PC-3 (cell line): ENCODE data around the gene PFN3. TPM values are rescaled to one million over a fixed set of nuclear protein-coding genes. Genes with fewer than 3 reads are reported as not detected.

Experiments used
- ATAC-seq: fragments of 200-7000 bp; cut with Tn5 transposase; 2 replicates; pipeline ENCODE4 v1.9.1; 2020; ENCODE audit warnings: mild to moderate bottlenecking, moderate library complexity
- BruUV-seq: library from RNA; stranded (reverse); fragments of 400-500 nt; replicated peaks from 2 replicates; lab custom pipeline; 2021; lab: Mats Ljungman, UMichigan
- CTCF ChIA-PET: fragments of 300-600 bp; sonication (Branson Sonifier 250); formaldehyde crosslinking; loops from one replicate; lab custom pipeline; 2022; ENCODE audit warnings: antibody characterized with exemption; lab: Charles Lee
- POLR2A ChIA-PET: fragments of 300-600 bp; sonication (Branson Sonifier 250); formaldehyde crosslinking; loops from one replicate; lab custom pipeline; 2022; ENCODE audit warnings: antibody characterized with exemption; ENCODE audit not compliant: unreplicated experiment; lab: Charles Lee
- DNase-seq: peaks from one replicate; pipeline ENCODE4 v3.0.0-alpha.2; 2015
- H2AFZ ChIP-seq: fragments of 300-600 bp; sonication (generic); 2 replicates; pipeline ENCODE4 v1.6.0; 2016; ENCODE audit warnings: antibody characterized with exemption, low read length
- H3F3A ChIP-seq: fragments of 300-600 bp; sonication (generic); one replicate; pipeline ENCODE4 v1.6.0; 2017; ENCODE audit warnings: antibody characterized with exemption, low read length, control low read depth, mild to moderate bottlenecking; ENCODE audit not compliant: unreplicated experiment
- H3K27ac ChIP-seq: fragments of 300-600 bp; sonication (generic); 2 replicates; pipeline ENCODE4 v1.5.1; 2016; ENCODE audit warnings: mild to moderate bottlenecking, low read length
- H3K27me3 ChIP-seq: fragments of 300-600 bp; sonication (generic); 2 replicates; pipeline ENCODE4 v1.6.1; 2016; ENCODE audit warnings: low read length, mixed read lengths
- H3K36me3 ChIP-seq: fragments of 300-600 bp; sonication (generic); 2 replicates; pipeline ENCODE4 v1.6.1; 2016; ENCODE audit warnings: low read depth, mixed run types, low read length, mixed read lengths
- H3K4me1 ChIP-seq: fragments of 300-600 bp; sonication (generic); 2 replicates; pipeline ENCODE4 v1.5.1; 2016; ENCODE audit warnings: low read length; ENCODE audit not compliant: insufficient read depth
- H3K4me2 ChIP-seq: fragments of 300-600 bp; sonication (generic); 2 replicates; pipeline ENCODE4 v1.6.0; 2016; ENCODE audit warnings: low read length
- H3K4me3 ChIP-seq: fragments of 300-600 bp; sonication (generic); 2 replicates; pipeline ENCODE4 v1.5.1; 2016; ENCODE audit warnings: mild to moderate bottlenecking, low read length, mixed read lengths
- H3K79me2 ChIP-seq: fragments of 300-600 bp; sonication (generic); 2 replicates; pipeline ENCODE4 v1.6.1; 2017; ENCODE audit warnings: low read length, mixed read lengths
- H3K9ac ChIP-seq: fragments of 300-600 bp; sonication (generic); 2 replicates; pipeline ENCODE4 v1.6.0; 2016; ENCODE audit warnings: mild to moderate bottlenecking, low read length
- H3K9me2 ChIP-seq: fragments of 300-600 bp; sonication (generic); replicated peaks from 2 replicates; pipeline ENCODE4 v1.6.1; 2016; ENCODE audit warnings: mixed run types, low read length, mixed read lengths
- H3K9me3 ChIP-seq: fragments of 300-600 bp; sonication (generic); 2 replicates; pipeline ENCODE4 v1.6.1; 2016; ENCODE audit warnings: low read length, mixed read lengths
- H4K20me1 ChIP-seq: fragments of 300-600 bp; sonication (generic); 2 replicates; pipeline ENCODE4 v1.6.1; 2016; ENCODE audit warnings: low read length, mixed read lengths
- EZH2 ChIP-seq: fragments of 300-600 bp; sonication (generic); IDR thresholded peaks from one replicate; pipeline ENCODE4 v1.6.1; 2017; ENCODE audit warnings: antibody characterized with exemption, mild to moderate bottlenecking, low read length; ENCODE audit not compliant: unreplicated experiment
- EZH2phosphoT487 ChIP-seq: fragments of 300-600 bp; sonication (generic); IDR thresholded peaks from 2 replicates; pipeline ENCODE4 v1.6.1; 2018; ENCODE audit warnings: mild to moderate bottlenecking, antibody characterized with exemption, low read length, borderline replicate concordance
- intact Hi-C: fragments of 100-400 bp; cut with micrococcal nuclease; formaldehyde crosslinking; loops from 2 replicates; pipeline ENCODE4 v1.9.0; 2023
- total RNA-seq: library from RNA; depleted of rRNA; stranded (reverse); fragments of >200 nt; gene quantifications from 2 replicates; pipeline ENCODE4 v1.2.3, GENCODE V29; 2014
- TF ChIP-seq, protein P1 (sequence below): fragments of 300-600 bp; sonication (generic); conservative IDR thresholded peaks from 2 replicates; pipeline ENCODE4 v1.5.1; 2017; ENCODE audit warnings: antibody characterized with exemption, low read depth, mild to moderate bottlenecking, low read length

PFN3 gene
- total RNA-seq, 1 experiment from 2014 or later = not detected

GRCh38 chr5:177388521-177389052 is 11.9 kb downstream of the PFN3 start:
- Histone ChIP-seq H3F3A (no peaks in the 10 kb centered on the region), H3K79me2 (no peaks in the 10 kb centered on the region), H3K9me2 (no peaks in the 10 kb centered on the region), H3K9ac (peak overlapping the region; percentile 53), H3K4me2 (peak overlapping the region; percentile 72), H3K9me3 (no peaks in the 10 kb centered on the region), H3K27me3 (no peaks in the 10 kb centered on the region), H3K36me3 (no peaks in the 10 kb centered on the region), H3K4me1 (peaks cover 27% of the 10 kb centered on the region), H2AFZ (no peak overlapping the region), H3K4me3 (peak overlapping the region; percentile 18; the same call in 1 of the 2 replicates), H3K27ac (peak overlapping the region; percentile 95), H4K20me1 (no peaks in the 10 kb centered on the region)
- ATAC-seq (no peak), DNase-seq (no peak)
- CTCF ChIA-PET = interaction anchor here (0.8 to 2.3 kb wide), 5 partner anchors 14 to 64 kb away, joined by 3 to 35 read pairs (median 6); no protein-coding TSS in a partner anchor
- TF ChIP-seq EZH2phosphoT487 (no peak), EZH2 (no peak)
- TF ChIP-seq, protein P1, sequence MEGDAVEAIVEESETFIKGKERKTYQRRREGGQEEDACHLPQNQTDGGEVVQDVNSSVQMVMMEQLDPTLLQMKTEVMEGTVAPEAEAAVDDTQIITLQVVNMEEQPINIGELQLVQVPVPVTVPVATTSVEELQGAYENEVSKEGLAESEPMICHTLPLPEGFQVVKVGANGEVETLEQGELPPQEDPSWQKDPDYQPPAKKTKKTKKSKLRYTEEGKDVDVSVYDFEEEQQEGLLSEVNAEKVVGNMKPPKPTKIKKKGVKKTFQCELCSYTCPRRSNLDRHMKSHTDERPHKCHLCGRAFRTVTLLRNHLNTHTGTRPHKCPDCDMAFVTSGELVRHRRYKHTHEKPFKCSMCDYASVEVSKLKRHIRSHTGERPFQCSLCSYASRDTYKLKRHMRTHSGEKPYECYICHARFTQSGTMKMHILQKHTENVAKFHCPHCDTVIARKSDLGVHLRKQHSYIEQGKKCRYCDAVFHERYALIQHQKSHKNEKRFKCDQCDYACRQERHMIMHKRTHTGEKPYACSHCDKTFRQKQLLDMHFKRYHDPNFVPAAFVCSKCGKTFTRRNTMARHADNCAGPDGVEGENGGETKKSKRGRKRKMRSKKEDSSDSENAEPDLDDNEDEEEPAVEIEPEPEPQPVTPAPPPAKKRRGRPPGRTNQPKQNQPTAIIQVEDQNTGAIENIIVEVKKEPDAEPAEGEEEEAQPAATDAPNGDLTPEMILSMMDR = no peak
- intact Hi-C loops = no loop called here
- no TSS peak for BruUV-seq
- POLR2A ChIA-PET = no interaction called here

DNA sequence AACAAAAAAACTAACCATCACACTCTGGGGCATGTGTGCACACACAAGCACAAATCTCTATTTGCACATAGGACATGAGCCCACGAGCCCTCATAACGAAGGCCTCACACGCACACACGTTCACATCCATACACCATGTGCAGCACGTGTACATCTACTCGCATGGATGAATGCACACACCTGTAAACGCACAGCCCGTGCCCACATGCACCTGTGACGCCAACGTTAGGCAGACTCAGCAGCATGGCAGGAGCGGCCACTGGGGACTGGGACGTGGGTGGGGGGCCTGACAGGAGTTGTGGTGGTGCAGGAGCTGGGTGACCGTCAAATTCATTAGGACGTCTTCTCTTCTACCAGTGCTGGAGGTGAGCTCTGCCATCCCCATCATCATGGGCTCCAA is 13.1 kb downstream of the PFN3 start:
- BruUV-seq = no TSS peak
- POLR2A ChIA-PET = no interaction called here
- peaks cover 27% of the 10 kb centered on the region for H3K4me1 ChIP-seq
- H4K20me1 ChIP-seq = no peaks in the 10 kb centered on the region
- H2AFZ ChIP-seq = no peak overlapping the region
- no peaks in the 10 kb centered on the region for H3K79me2 ChIP-seq
- ATAC-seq (no peak), DNase-seq (no peak)
- intact Hi-C loops = no loop called here
- H3K9ac ChIP-seq = no peak overlapping the region
- no peak overlapping the region for H3K27ac ChIP-seq
- H3K27me3 ChIP-seq = no peaks in the 10 kb centered on the region
- H3K4me2 ChIP-seq = no peak overlapping the region
- no peaks in the 10 kb centered on the region for H3K9me2 ChIP-seq
- TF ChIP-seq EZH2phosphoT487 = no peak
- TF ChIP-seq, protein P1 = no peak
- CTCF ChIA-PET = no interaction called here
- no peak overlapping the region for H3K4me3 ChIP-seq
- no peaks in the 10 kb centered on the region for H3K36me3 ChIP-seq
- H3K9me3 ChIP-seq = no peaks in the 10 kb centered on the region
- no peaks in the 10 kb centered on the region for H3F3A ChIP-seq

DNA sequence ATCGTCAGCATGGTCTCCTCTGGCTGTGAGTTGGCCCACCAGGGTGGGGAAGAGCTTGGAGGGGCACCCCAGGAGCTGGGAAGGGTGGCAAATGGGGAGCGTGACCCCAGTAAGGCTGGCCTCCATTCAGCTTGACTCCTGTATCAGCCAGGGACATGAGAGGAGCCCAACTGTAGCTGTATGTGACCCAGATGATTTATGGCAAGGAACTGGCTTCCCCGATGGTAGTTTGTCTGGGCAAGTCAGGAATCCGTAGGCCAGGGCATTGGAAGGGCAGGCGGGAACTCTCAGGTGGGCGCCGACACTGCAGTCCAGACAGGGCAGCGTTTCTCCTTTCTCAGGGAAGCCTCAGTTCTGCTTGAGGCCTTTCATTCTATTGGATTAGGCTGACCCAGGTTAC is 13.9 kb downstream of the PFN3 start:
- peaks cover 27% of the 10 kb centered on the region for H3K4me1 ChIP-seq

More for the DNA sequence above, 13.9 kb downstream of the PFN3 start:
- Histone ChIP-seq H3K9me3 (no peaks in the 10 kb centered on the region), H3K4me3 (no peak overlapping the region), H3K9ac (no peak overlapping the region), H3F3A (no peaks in the 10 kb centered on the region), H3K79me2 (no peaks in the 10 kb centered on the region), H3K27me3 (no peaks in the 10 kb centered on the region), H3K36me3 (no peaks in the 10 kb centered on the region), H2AFZ (no peak overlapping the region), H4K20me1 (no peaks in the 10 kb centered on the region), H3K27ac (no peak overlapping the region), H3K4me2 (no peak overlapping the region), H3K9me2 (no peaks in the 10 kb centered on the region)
- TF ChIP-seq, protein P1 = no peak
- TF ChIP-seq EZH2 = no peak
- TF ChIP-seq EZH2phosphoT487 = no peak
- intact Hi-C loops = no loop called here
- BruUV-seq = no TSS peak
- CTCF ChIA-PET = no interaction called here
- POLR2A ChIA-PET = no interaction called here
- DNase-seq = no peak
- no peak for ATAC-seq
